Spleen (tissue), 11 donors: ENCODE results near the gene FUCA1. TPM values are rescaled to one million over a fixed set of nuclear protein-coding genes. Genes with fewer than 3 reads are reported as not detected.

Source experiments
- DNase-seq: peaks from one replicate; pipeline ENCODE4 v3.0.0-alpha.2; 2020
- H3K27ac ChIP-seq, 8 donors: fragments of 200-600 bp; sonication (generic) in 7 of 8; 1 replicate in 4 of 8; 2 replicates in 4 of 8; pipeline versions ENCODE4 v1.5.0 to v1.8.0; 2016 to 2021; ENCODE audit warnings: inconsistent platforms in 4 of 8, mild to moderate bottlenecking in 4 of 8, moderate library complexity in 1 of 8
- H3K27me3 ChIP-seq, 7 donors: fragments of 200-600 bp; sonication (generic) in 6 of 7; replicated peaks in 1 of 7; 1 replicate in 4 of 7; 2 replicates in 3 of 7; pipeline versions ENCODE4 v1.5.0 to v1.8.0; 2016 to 2021; ENCODE audit warnings: inconsistent platforms in 3 of 7, mild to moderate bottlenecking in 1 of 7
- H3K36me3 ChIP-seq, 6 donors: fragments of 200-600 bp; sonication (generic) in 5 of 6; 1 replicate in 4 of 6; 2 replicates in 2 of 6; pipeline versions ENCODE4 v1.5.0 to v1.8.0; 2016 to 2021; ENCODE audit warnings: inconsistent platforms in 2 of 6
- H3K4me1 ChIP-seq, 6 donors: fragments of 200-600 bp; sonication (generic) in 5 of 6; 1 replicate in 3 of 6; 2 replicates in 3 of 6; pipeline versions ENCODE4 v1.5.0 to v1.8.0; 2016 to 2021; ENCODE audit warnings: inconsistent platforms in 3 of 6
- H3K4me3 ChIP-seq, 8 donors: fragments of 200-600 bp; sonication (generic) in 7 of 8; 1 replicate in 4 of 8; 2 replicates in 4 of 8; pipeline versions ENCODE4 v1.5.0 to v1.8.0; 2016 to 2021; ENCODE audit warnings: inconsistent platforms in 4 of 8, mild to moderate bottlenecking in 4 of 8, moderate library complexity in 2 of 8
- H3K9me3 ChIP-seq, 8 donors: fragments of 200-600 bp; sonication (generic) in 7 of 8; 1 replicate in 4 of 8; 2 replicates in 4 of 8; pipeline versions ENCODE4 v1.5.0 to v1.8.0; 2016 to 2021; ENCODE audit warnings: inconsistent platforms in 4 of 8
- POLR2A ChIP-seq, 3 donors: fragments of 450-650 bp; IDR thresholded peaks; one replicate each; pipeline ENCODE4 v1.5.1; 2017; ENCODE audit warnings: antibody characterized with exemption in 3 of 3, mild to moderate bottlenecking in 1 of 3
- POLR2AphosphoS5 ChIP-seq, 3 donors: sonication (generic); formaldehyde crosslinking; IDR thresholded peaks; one replicate each; pipeline ENCODE4 v1.5.1; 2017; ENCODE audit warnings: antibody characterized with exemption in 3 of 3
- WGBS, 5 donors: extraction: QIAGEN DNeasy Blood & Tissue Kit in 3 of 5; methylation state at CpG; one replicate each; pipeline versions ENCODE4 v1.1.5 to v1.1.7; 2013 to 2018; 5-methylcytosine and 5-hydroxymethylcytosine counted together
- intact Hi-C: fragments of 100-400 bp; cut with DNase I; formaldehyde crosslinking; loops from one replicate; pipeline ENCODE4 v1.15.0; 2023; ENCODE audit warnings: low total_unique reads
- polyA plus RNA-seq, 3 donors: library from polyadenylated mRNA; stranded (reverse); fragments of 200-250 nt; gene quantifications; one replicate each; pipeline ENCODE4 v1.2.1, GENCODE V29; 2013
- total RNA-seq, 7 donors: library from RNA; depleted of rRNA in 3 of 7; stranded (reverse); fragments of >200 nt in 3 of 7; fragmentation: NEBNext Ultra II Directional in 4 of 7; extraction: Animal tissue kit (Norgen Biotek cat#: 25700) in 4 of 7; gene quantifications; one replicate each; pipeline versions ENCODE4 v1.1.0 to v1.2.1, GENCODE V29; 2016 to 2021
- TF ChIP-seq, protein P1 (sequence below), 11 experiments: fragments of 200-600 bp in 7 of 11; fragments of 450-650 bp in 4 of 11; sonication (generic) in 4 of 11; IDR thresholded peaks in 8 of 11; conservative IDR thresholded peaks in 3 of 11; 1 replicate in 7 of 11; 2 replicates in 4 of 11; pipeline versions ENCODE4 v1.4.0 to v1.8.0; 2016 to 2021; ENCODE audit warnings: antibody characterized with exemption in 11 of 11, inconsistent platforms in 4 of 11, mild to moderate bottlenecking in 1 of 11
- donor health status: healthy with polysubstance abuse.
- donor health status: DM: no; HTN: no; CAD: no; lungs with moderate emphysema.
- donor health status: DM: no; HTN: no; CAD: no.
- donor health status: Bipolar disorder and iron deficiency.
- donor health status: healthy.
- donor health status: DM: no; HTN: no; CAD: no.
- donor health status: DM: yes; HTN: yes; CAD: no.

Gene FUCA1
- total and polyA plus RNA-seq, 10 donors: 36.3 to 106 (median 66.2) TPM

DNA sequence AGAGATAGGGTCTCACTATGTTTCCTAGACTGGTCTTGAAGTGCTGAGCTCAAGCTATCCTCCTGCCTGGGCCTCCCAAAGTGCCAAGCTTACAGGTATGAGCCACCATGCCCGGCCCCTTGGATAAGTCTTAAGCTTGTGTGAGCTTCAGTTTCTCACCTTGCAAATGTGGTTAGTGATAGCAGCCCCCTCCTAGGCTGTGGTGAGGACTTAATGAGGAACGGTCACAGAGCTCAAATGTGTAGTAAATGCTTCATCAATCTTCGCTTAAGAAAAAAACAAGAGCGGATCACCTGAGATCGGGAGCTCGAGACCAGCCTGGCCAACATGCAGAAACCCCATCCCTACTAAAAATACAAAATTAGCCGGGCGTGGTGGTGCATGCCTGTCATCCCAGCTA, 42.1 kb upstream of the FUCA1 start:
- H3K27me3 ChIP-seq: no peaks in the 10 kb centered on the region
- intact Hi-C loops: no loop called here
- peak in 1 of 3 donors; percentile 53 for TF ChIP-seq POLR2AphosphoS5 (IDR thresholded peaks at IDR 0.05)
- TF ChIP-seq POLR2A (IDR thresholded peaks at IDR 0.05): no peak
- H3K9me3 ChIP-seq: no peaks in the 10 kb centered on the region
- DNase-seq: no peak
- H3K36me3 ChIP-seq: peaks cover 0 to 7% (median 0%) of the 10 kb centered on the region in 6 donors
- peak overlapping the region in 5 of 8 donors; percentile 22 to 74 (median 50) for H3K4me3 ChIP-seq
- peaks cover 12 to 98% (median 64%) of the 10 kb centered on the region in 6 donors for H3K4me1 ChIP-seq
- WGBS, 5 donors: 62 to 82% (median 73%) methylated on average over 7 to 8 of the region's 8 CpGs
- H3K27ac ChIP-seq: peak overlapping the region; percentile 27 to 90 (median 78)

DNA sequence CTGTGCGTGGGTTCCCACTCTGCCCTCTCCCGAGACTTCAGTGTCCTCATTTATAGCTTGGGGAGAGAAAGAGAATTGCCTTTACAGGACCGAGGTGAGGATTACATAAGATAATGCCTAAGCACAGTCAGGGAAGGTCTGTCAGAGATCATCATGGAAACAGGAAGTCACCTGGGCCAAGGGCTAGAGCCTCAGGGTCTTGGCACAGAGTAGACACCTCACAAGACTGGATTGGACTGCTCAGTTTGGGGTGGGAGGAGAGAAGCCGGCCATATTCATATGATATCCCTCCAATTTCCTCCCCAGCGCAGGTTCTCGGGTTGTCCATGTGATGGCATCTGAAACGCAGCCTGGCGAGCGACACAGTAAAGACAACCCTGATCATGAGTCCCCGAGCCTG, 41.3 kb upstream of the FUCA1 start:
- Histone ChIP-seq H3K4me1 (peaks cover 15 to 98% (median 67%) of the 10 kb centered on the region in 6 donors), H3K4me3 (peak overlapping the region in 7 of 8 donors; percentile 6 to 74 (median 46)), H3K9me3 (no peaks in the 10 kb centered on the region), H3K36me3 (peaks cover 0 to 7% (median 0%) of the 10 kb centered on the region in 6 donors), H3K27me3 (peaks cover 0 to 6% (median 0%) of the 10 kb centered on the region in 7 donors), H3K27ac (peak overlapping the region; percentile 39 to 90 (median 78))
- intact Hi-C loops: no loop called here
- TF ChIP-seq POLR2AphosphoS5 (IDR thresholded peaks at IDR 0.05): peak in 1 of 3 donors; percentile 5
- TF ChIP-seq, protein P1, sequence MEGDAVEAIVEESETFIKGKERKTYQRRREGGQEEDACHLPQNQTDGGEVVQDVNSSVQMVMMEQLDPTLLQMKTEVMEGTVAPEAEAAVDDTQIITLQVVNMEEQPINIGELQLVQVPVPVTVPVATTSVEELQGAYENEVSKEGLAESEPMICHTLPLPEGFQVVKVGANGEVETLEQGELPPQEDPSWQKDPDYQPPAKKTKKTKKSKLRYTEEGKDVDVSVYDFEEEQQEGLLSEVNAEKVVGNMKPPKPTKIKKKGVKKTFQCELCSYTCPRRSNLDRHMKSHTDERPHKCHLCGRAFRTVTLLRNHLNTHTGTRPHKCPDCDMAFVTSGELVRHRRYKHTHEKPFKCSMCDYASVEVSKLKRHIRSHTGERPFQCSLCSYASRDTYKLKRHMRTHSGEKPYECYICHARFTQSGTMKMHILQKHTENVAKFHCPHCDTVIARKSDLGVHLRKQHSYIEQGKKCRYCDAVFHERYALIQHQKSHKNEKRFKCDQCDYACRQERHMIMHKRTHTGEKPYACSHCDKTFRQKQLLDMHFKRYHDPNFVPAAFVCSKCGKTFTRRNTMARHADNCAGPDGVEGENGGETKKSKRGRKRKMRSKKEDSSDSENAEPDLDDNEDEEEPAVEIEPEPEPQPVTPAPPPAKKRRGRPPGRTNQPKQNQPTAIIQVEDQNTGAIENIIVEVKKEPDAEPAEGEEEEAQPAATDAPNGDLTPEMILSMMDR (IDR thresholded peaks at IDR 0.05 in 8 of 11, conservative IDR thresholded peaks at IDR 0.05 in 3 of 11): no peak
- TF ChIP-seq POLR2A (IDR thresholded peaks at IDR 0.05): no peak
- WGBS, 5 donors: 61 to 70% (median 64%) methylated on average over 10 of the region's 10 CpGs
- no peak for DNase-seq

DNA sequence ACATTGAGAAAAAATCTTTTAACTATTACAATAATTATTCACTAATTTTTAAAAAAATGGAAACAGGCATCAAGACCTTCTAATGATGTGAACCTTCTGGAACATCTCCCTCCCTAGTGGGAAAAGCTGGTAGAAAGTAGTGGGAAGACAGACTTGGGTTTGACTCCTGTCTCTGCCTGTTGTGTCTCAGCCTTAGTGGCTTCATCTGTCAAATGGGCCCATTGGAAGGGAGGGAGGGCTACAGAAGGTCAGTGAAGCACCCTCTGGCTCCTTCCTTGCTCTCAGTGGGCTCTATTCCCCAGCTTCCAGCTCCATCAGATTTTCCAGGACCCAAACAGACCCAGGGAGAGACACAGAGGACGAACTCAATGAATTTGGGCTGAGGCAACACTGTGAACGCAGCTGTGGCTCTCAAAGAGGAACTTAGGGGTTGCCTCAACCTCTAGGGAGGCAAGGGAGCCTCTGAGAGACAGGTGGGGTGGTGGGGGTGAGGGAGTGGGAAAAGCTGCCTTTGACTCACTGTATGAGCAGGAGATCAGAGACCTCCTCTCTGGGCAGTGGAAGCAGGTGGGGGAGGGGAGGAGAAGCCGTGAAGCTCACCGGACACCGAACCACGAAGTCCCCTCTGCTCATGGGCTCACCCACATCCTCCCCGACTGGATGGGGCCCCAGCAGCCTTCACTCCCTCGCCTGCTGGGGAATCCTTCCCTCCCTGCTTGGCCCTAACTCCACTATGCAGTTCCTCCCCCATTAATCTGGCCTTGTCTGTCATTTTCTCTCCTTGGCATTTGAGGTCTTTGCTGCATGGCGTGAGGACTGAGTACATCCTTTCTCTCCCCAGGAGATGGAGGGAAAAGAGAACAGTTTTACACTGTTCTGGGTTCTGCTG, 40.6 kb upstream of the FUCA1 start:
- H3K4me3 ChIP-seq: peak overlapping the region in 7 of 8 donors; percentile 6 to 74 (median 46)
- DNase-seq: peak; percentile 88
- TF ChIP-seq POLR2AphosphoS5 (IDR thresholded peaks at IDR 0.05): peak; percentile 45 to 76 (median 61)
- TF ChIP-seq, protein P1 (IDR thresholded peaks at IDR 0.05 in 8 of 11, conservative IDR thresholded peaks at IDR 0.05 in 3 of 11): no peak
- 7 to 22% (median 8%) methylated on average over 9 of the region's 9 CpGs for WGBS, 5 donors
- no peaks in the 10 kb centered on the region for H3K9me3 ChIP-seq
- intact Hi-C loops: no loop called here
- peak overlapping the region; percentile 39 to 90 (median 78) for H3K27ac ChIP-seq
- peaks cover 0 to 9% (median 0%) of the 10 kb centered on the region in 6 donors for H3K36me3 ChIP-seq
- peaks cover 0 to 13% (median 1%) of the 10 kb centered on the region in 7 donors for H3K27me3 ChIP-seq
- H3K4me1 ChIP-seq: peaks cover 11 to 98% (median 66%) of the 10 kb centered on the region in 6 donors

DNA sequence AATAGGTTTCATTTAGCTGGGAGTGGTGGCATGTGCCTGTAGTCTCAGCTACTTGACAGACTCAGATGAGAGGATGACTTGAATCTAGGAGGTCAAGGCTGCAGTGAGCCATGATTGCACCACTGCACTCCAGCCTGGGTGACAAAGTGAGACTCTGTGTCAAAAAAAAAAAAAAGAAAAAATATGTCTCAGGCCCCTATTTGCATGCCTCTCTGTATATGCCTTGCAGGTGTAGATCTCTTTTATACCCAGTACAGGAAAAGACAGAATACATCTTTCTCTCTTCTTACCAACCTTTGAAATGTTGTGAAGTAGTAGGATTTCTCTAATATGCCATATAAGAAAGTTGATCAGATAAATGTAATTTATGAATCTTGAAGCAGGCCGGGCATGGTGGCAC, 38.6 kb upstream of the FUCA1 start:
- H3K27me3 ChIP-seq: peaks cover 0 to 30% (median 5%) of the 10 kb centered on the region in 7 donors
- TF ChIP-seq POLR2A (IDR thresholded peaks at IDR 0.05) (no peak), POLR2AphosphoS5 (IDR thresholded peaks at IDR 0.05) (no peak)
- TF ChIP-seq, protein P1 (IDR thresholded peaks at IDR 0.05 in 8 of 11, conservative IDR thresholded peaks at IDR 0.05 in 3 of 11): no peak
- WGBS, 5 donors: 71 to 93% (median 86%) methylated on average over 1 of the region's 1 CpG
- peak overlapping the region in 3 of 8 donors; percentile 18 to 90 (median 80) for H3K27ac ChIP-seq
- H3K4me1 ChIP-seq: peaks cover 11 to 98% (median 71%) of the 10 kb centered on the region in 6 donors
- H3K36me3 ChIP-seq: peaks cover 0 to 16% (median 0%) of the 10 kb centered on the region in 6 donors
- intact Hi-C loops: no loop called here
- DNase-seq: no peak
- H3K9me3 ChIP-seq: no peaks in the 10 kb centered on the region
- H3K4me3 ChIP-seq: peak overlapping the region in 2 of 8 donors; percentile 2 to 28
